ENCODE data around the gene SHROOM3. TPM values are rescaled to one million over a fixed set of nuclear protein-coding genes. Genes with fewer than 3 reads are reported as not detected.

Gene SHROOM3
- total RNA-seq, 1 experiment from 2014 or later = 27.6 TPM

GRCh38 chr4:76716020-76716419 is 281.0 kb downstream of the SHROOM3 start:
- no peak overlapping the region for H2AK5ac ChIP-seq (ENCODE audit: insufficient read length, low read length)
- H3K18ac ChIP-seq (ENCODE audit: insufficient read length, low read depth, low read length) = no peak overlapping the region
- no peak overlapping the region for H4K91ac ChIP-seq (ENCODE audit: insufficient read length, low read depth, low read length)
- H3K9me3 Mint-ChIP-seq = no peaks in the 10 kb centered on the region
- H3K4me1 Mint-ChIP-seq = peaks cover 34 to 38% of the 10 kb centered on the region in 2 experiments
- WGBS (ENCODE audit: extremely low coverage, insufficient read length, low lambda C conversion rate) = no CpG with 5 or more reads among the region's 4 CpGs
- H2BK5ac ChIP-seq (ENCODE audit: insufficient read length, low read length) = no peak overlapping the region
- no peak for DNase-seq
- no peaks in the 10 kb centered on the region for H4K20me1 ChIP-seq (ENCODE audit: control insufficient read depth, insufficient read depth, insufficient read length)
- no peak overlapping the region for H3T11ph ChIP-seq (ENCODE audit: low read length)
- H3K4me2 ChIP-seq (ENCODE audit: insufficient read depth, insufficient read length, low read length) = no peak overlapping the region
- no peak overlapping the region for H3K27ac ChIP-seq (ENCODE audit: insufficient read length, low read depth, low read length)
- no peak overlapping the region for H2BK120ac ChIP-seq (ENCODE audit: low read depth, low read length, poor library complexity, severe bottlenecking)
- H3K79me2 ChIP-seq (ENCODE audit: insufficient read depth, low read length) = peaks cover 6% of the 10 kb centered on the region; the same call in 1 of the 2 replicates
- no peak overlapping the region for H2BK15ac ChIP-seq (ENCODE audit: low read depth, low read length)
- H3K14ac ChIP-seq (ENCODE audit: insufficient read depth, low read length) = no peak overlapping the region
- no peak overlapping the region for H3K4me3 Mint-ChIP-seq
- H2BK12ac ChIP-seq (ENCODE audit: insufficient read length, low read depth, low read length) = no peak overlapping the region
- H3K4ac ChIP-seq (ENCODE audit: low read depth, low read length) = no peak overlapping the region
- peaks cover 10% of the 10 kb centered on the region for H3K4me1 ChIP-seq (ENCODE audit: insufficient read depth, low read length)
- no peaks in the 10 kb centered on the region for H3K23me2 ChIP-seq (ENCODE audit: insufficient read length, low read depth, low read length, poor library complexity, severe bottlenecking)
- H2AFZ ChIP-seq (ENCODE audit: low read length) = no peak overlapping the region
- H4K8ac ChIP-seq (replicated peaks; ENCODE audit: insufficient read length, low read depth, low read length) = no peak overlapping the region
- H3K9me3 ChIP-seq (ENCODE audit: control insufficient read depth, low read depth, low read length) = no peaks in the 10 kb centered on the region
- H3K27me3 ChIP-seq (ENCODE audit: insufficient read depth, low read length) = no peaks in the 10 kb centered on the region
- H3K36me3 Mint-ChIP-seq (ENCODE audit: insufficient read depth in 1 of 3, low read depth in 3 of 3) = peaks cover 8 to 19% (median 8%) of the 10 kb centered on the region in 3 experiments; a peak in 6 of 7 replicates
- H3K79me1 ChIP-seq (ENCODE audit: insufficient read depth, low read depth, low read length, poor library complexity, severe bottlenecking) = no peaks in the 10 kb centered on the region
- peak overlapping the region in 1 of 3 experiments; percentile 73; a peak in 2 of 7 replicates for H3K27ac Mint-ChIP-seq
- no peak overlapping the region for H2BK20ac ChIP-seq (ENCODE audit: low read depth, low read length, poor library complexity, severe bottlenecking)
- H3K27me3 Mint-ChIP-seq (ENCODE audit: low read depth) = no peaks in the 10 kb centered on the region
- no peak overlapping the region for H3K23ac ChIP-seq (ENCODE audit: insufficient read length, low read depth, low read length)
- no peak for TF ChIP-seq CTCF (conservative IDR thresholded peaks at IDR 0.05)
- no peak overlapping the region for H4K5ac ChIP-seq (ENCODE audit: insufficient read length, low read depth, low read length)
- H3K9ac ChIP-seq (ENCODE audit: extremely low read depth, insufficient read length, low read length) = no peak overlapping the region
- no peak overlapping the region for H3K56ac ChIP-seq (ENCODE audit: insufficient read length, low read depth, low read length)
